Neural progenitor cell (in vitro differentiated cells): ENCODE data around the gene CARD11.

Experiments
- EZH2 ChIP-seq: fragments of 200-600 bp; sonication (generic); IDR thresholded peaks from 2 replicates; pipeline ENCODE4 v1.6.1; 2017; ENCODE audit warnings: antibody characterized with exemption, mild to moderate bottlenecking, moderate library complexity
- TF ChIP-seq, protein P1 (sequence below): fragments of 200-600 bp; sonication (generic); IDR thresholded peaks from 2 replicates; pipeline ENCODE4 v1.5.1; 2017; ENCODE audit warnings: antibody characterized with exemption, mild to moderate bottlenecking

GRCh38 chr7:2947058-2947780 is 96.4 kb downstream of the CARD11 start:
- TF ChIP-seq, protein P1, sequence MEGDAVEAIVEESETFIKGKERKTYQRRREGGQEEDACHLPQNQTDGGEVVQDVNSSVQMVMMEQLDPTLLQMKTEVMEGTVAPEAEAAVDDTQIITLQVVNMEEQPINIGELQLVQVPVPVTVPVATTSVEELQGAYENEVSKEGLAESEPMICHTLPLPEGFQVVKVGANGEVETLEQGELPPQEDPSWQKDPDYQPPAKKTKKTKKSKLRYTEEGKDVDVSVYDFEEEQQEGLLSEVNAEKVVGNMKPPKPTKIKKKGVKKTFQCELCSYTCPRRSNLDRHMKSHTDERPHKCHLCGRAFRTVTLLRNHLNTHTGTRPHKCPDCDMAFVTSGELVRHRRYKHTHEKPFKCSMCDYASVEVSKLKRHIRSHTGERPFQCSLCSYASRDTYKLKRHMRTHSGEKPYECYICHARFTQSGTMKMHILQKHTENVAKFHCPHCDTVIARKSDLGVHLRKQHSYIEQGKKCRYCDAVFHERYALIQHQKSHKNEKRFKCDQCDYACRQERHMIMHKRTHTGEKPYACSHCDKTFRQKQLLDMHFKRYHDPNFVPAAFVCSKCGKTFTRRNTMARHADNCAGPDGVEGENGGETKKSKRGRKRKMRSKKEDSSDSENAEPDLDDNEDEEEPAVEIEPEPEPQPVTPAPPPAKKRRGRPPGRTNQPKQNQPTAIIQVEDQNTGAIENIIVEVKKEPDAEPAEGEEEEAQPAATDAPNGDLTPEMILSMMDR: no peak
- TF ChIP-seq EZH2: no peak
